Measurements from ENCODE around the gene OTOG.

OTOG gene

DNA sequence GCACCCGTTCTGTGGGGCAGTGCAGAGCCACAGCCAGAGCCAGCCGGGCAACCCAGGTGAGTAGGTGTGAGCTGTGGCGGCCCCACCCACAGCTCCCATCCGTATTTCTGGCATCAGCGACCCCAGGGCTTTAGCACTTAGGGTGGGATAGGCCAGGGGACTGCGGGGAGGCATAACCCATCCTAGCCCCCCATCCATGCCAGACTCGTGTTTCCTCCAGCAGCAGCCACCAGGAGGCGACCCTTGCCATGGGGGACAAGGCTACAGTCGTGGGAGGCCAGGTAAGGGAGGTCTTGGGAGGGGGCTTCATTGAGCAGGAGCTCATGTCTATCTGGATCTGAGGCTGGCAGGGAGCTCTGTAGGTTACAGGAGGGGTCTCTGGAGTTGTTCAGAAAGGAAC is 873 bp downstream of the OTOG start:
- Histone ChIP-seq H3K9ac (no peak overlapping the region), H3K4me1 (ENCODE audit: low read depth, poor library complexity, severe bottlenecking) (no peaks in the 10 kb centered on the region), H4K20me1 (ENCODE audit: insufficient read depth) (no peaks in the 10 kb centered on the region), H3K27ac (no peak overlapping the region), H3K27me3 (ENCODE audit: insufficient read depth, low read depth) (no peaks in the 10 kb centered on the region), H3K79me2 (ENCODE audit: insufficient read depth, low read depth) (no peaks in the 10 kb centered on the region), H2AFZ (ENCODE audit: low read depth) (no peak overlapping the region), H3K4me2 (no peak overlapping the region), H3K36me3 (ENCODE audit: insufficient read depth) (no peaks in the 10 kb centered on the region), H3K4me3 (IDR thresholded peaks at IDR 0.05; ENCODE audit: insufficient read depth, low read depth, low read length) (no peak overlapping the region)
- TF ChIP-seq, protein P1, sequence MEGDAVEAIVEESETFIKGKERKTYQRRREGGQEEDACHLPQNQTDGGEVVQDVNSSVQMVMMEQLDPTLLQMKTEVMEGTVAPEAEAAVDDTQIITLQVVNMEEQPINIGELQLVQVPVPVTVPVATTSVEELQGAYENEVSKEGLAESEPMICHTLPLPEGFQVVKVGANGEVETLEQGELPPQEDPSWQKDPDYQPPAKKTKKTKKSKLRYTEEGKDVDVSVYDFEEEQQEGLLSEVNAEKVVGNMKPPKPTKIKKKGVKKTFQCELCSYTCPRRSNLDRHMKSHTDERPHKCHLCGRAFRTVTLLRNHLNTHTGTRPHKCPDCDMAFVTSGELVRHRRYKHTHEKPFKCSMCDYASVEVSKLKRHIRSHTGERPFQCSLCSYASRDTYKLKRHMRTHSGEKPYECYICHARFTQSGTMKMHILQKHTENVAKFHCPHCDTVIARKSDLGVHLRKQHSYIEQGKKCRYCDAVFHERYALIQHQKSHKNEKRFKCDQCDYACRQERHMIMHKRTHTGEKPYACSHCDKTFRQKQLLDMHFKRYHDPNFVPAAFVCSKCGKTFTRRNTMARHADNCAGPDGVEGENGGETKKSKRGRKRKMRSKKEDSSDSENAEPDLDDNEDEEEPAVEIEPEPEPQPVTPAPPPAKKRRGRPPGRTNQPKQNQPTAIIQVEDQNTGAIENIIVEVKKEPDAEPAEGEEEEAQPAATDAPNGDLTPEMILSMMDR (conservative IDR thresholded peaks at IDR 0.05; ENCODE audit: low read depth, low read length): no peak

DNA sequence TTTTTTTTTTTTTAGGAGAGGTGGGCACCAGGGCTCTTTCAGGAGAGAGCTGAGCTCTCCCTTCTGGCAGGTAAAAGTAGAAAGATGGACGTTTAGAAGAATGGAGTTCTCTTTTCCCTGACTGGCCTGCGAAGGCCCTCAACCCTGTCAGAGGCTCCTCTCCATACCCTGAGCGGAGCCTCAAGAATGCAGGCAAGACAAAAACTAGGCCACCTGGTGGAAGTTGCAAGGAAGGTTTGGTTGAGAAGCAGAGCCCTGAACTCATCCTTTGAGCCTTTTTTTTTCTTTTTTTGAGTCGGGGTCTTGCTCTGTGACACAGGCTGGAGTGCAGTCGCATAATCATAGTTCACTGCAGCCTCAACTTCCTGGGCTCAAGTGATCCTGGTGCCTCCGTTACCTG is 1.4 kb downstream of the OTOG start:
- H2AFZ ChIP-seq (ENCODE audit: low read depth): no peak overlapping the region
- no peak overlapping the region for H3K4me3 ChIP-seq (IDR thresholded peaks at IDR 0.05; ENCODE audit: insufficient read depth, low read depth, low read length)
- H3K27ac ChIP-seq: no peak overlapping the region
- no peaks in the 10 kb centered on the region for H4K20me1 ChIP-seq (ENCODE audit: insufficient read depth)
- no peaks in the 10 kb centered on the region for H3K36me3 ChIP-seq (ENCODE audit: insufficient read depth)
- H3K27me3 ChIP-seq (ENCODE audit: insufficient read depth, low read depth): no peaks in the 10 kb centered on the region
- TF ChIP-seq, protein P1 (conservative IDR thresholded peaks at IDR 0.05; ENCODE audit: low read depth, low read length): no peak
- H3K4me2 ChIP-seq: no peak overlapping the region
- H3K79me2 ChIP-seq (ENCODE audit: insufficient read depth, low read depth): no peaks in the 10 kb centered on the region
- H3K9ac ChIP-seq: no peak overlapping the region
- no peaks in the 10 kb centered on the region for H3K4me1 ChIP-seq (ENCODE audit: low read depth, poor library complexity, severe bottlenecking)

DNA sequence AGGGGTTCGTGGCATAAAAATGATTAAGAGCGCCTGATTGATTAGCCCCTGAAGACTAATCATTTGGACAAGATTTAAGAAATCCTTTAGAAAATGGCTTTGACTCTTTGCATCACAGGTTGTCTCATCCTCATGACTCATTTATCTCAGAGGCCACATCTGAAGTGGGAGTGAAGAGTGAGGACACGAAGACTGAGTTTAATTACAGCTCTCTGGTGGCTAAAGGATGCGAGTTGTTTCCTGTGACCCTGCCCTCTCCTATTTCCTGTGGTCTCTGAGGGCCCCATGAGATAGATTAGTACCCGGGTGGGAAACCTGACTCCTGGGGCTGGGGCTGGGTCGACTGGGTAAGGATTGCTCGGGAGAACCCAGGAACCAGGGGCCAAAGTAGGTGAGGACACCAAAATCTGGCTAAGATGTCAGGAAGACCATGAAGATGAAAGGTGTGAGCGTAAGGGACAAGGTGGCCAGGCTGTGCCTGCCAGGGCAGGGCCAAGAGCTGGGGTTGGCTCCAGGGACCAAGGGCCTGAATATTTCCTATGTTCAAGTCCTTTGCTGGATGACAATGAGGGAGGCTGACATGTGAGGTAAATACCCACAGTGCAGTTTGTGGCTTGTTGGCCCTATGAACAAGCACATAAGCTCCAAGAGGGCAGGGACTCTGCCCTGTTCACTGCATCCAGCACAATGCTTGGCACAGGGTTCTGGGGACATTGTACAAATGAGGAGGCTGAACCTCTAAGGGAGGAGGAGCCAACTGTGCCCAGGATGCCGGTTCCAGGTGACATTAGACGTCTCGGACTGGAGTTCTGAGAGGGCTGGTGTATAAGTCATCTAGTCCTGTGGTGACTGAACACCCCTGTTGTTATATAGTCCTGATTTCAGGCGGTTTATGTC is 3.6 kb downstream of the OTOG start:
- H3K27me3 ChIP-seq (ENCODE audit: insufficient read depth, low read depth): no peaks in the 10 kb centered on the region
- H3K4me2 ChIP-seq: no peak overlapping the region
- no peak overlapping the region for H3K4me3 ChIP-seq (IDR thresholded peaks at IDR 0.05; ENCODE audit: insufficient read depth, low read depth, low read length)
- TF ChIP-seq, protein P1 (conservative IDR thresholded peaks at IDR 0.05; ENCODE audit: low read depth, low read length): no peak
- no peaks in the 10 kb centered on the region for H3K79me2 ChIP-seq (ENCODE audit: insufficient read depth, low read depth)
- no peak overlapping the region for H3K27ac ChIP-seq
- H4K20me1 ChIP-seq (ENCODE audit: insufficient read depth): no peaks in the 10 kb centered on the region
- H2AFZ ChIP-seq (ENCODE audit: low read depth): no peak overlapping the region
- H3K36me3 ChIP-seq (ENCODE audit: insufficient read depth): no peaks in the 10 kb centered on the region
- H3K9ac ChIP-seq: no peak overlapping the region
- no peaks in the 10 kb centered on the region for H3K4me1 ChIP-seq (ENCODE audit: low read depth, poor library complexity, severe bottlenecking)

DNA sequence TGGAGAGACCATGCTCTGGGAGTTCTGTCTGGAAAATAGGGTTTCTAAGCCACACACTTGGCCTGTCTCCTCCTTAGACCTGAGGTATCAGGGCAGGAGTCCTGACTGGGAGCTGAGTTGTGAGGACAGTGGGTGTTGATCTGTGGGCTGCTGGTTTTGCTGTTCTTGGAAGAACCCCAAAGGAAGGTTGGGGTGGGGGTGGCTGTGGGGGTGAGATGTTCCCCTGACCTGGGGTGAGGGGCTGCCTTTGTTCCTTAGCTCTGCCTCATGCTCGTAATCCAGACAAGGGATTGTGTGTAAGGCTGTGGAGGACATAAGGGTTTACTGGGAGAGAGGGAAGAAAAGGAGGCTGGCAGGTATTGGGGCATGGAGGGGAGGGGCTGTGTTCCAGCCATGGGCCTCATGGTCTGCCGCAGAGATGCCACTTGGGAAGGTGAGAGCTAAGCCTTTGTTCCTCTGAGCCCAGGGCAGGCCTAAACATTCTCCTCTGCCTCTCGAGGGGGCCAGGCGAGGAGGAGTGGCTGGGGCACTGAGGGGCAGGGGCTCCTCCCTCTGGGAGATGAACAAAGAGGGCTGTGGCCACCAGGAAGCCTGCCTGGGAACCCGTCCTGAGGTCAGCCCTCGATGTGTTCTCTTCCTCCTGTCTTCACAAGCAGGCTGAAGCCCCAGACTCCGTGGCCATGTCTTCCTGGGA is 4.4 kb downstream of the OTOG start:
- no peak overlapping the region for H3K4me2 ChIP-seq
- TF ChIP-seq, protein P1 (conservative IDR thresholded peaks at IDR 0.05; ENCODE audit: low read depth, low read length): no peak

More for the DNA sequence above, 4.4 kb downstream of the OTOG start:
- Histone ChIP-seq H2AFZ (ENCODE audit: low read depth) (no peak overlapping the region), H3K79me2 (ENCODE audit: insufficient read depth, low read depth) (no peaks in the 10 kb centered on the region), H3K4me1 (ENCODE audit: low read depth, poor library complexity, severe bottlenecking) (no peaks in the 10 kb centered on the region), H3K9ac (no peak overlapping the region), H3K27me3 (ENCODE audit: insufficient read depth, low read depth) (no peaks in the 10 kb centered on the region), H4K20me1 (ENCODE audit: insufficient read depth) (no peaks in the 10 kb centered on the region), H3K27ac (no peak overlapping the region), H3K36me3 (ENCODE audit: insufficient read depth) (no peaks in the 10 kb centered on the region), H3K4me3 (IDR thresholded peaks at IDR 0.05; ENCODE audit: insufficient read depth, low read depth, low read length) (no peak overlapping the region)

Data from KMS-11 (cell line).